ENCODE data around the gene CTNNAL1.
A peak's percentile ranks its signal among the peaks of the same experiment; 100 is the strongest.

Gene CTNNAL1

GRCh38 chr9:109028457-109028856, 15.2 kb upstream of the CTNNAL1 start:
- no peak for DNase-seq (ENCODE audit: low spot score)

DNA sequence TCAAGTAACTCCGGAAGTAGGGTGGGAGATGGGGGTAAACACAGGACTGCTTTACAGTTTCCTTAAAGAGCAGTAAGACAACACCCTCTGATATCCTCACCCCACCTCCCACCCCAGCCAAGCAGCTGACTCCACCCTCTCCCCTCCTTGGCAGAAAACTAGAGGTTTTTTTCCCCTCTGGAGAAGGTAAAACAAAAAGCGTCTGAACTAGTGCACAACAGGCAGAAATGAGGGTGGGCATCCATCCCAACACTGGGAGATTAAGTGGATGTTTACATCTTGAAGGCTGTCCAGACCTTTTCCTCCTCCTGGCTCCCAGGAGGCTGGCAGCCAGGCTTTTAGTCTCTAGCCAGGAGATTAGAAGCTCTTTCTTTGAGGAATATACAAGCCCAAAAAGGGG, 13.9 kb upstream of the CTNNAL1 start:
- no peak for DNase-seq (ENCODE audit: low spot score)

DNA sequence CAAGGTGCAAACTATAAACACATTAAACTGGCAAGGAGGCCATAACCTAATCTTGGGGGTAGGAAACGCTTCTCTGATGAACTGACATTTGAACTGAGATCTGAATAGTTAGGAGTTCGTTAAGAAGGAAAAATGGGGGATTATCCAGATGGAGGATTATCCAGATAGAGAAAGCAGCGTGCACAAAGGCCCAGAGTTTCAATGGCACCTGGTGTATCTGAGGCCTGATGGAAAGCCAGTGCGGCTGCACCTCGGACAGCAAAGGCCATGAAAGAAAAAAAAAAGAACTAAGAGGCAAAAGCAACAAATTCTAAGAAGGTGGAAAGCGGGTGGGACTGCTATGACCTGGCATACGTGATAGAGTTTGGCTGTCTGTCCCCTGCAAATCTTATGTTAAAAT, 13.0 kb upstream of the CTNNAL1 start:
- DNase-seq (ENCODE audit: low spot score) = no peak

- DNase-seq (ENCODE audit: low spot score) = no peak
Measured at GRCh38 chr9:109022873-109023272, 9.6 kb upstream of the CTNNAL1 start.

GRCh38 chr9:109020581-109021511, 7.5 kb upstream of the CTNNAL1 start:
- DNase-seq (ENCODE audit: low spot score) = no peak

DNA sequence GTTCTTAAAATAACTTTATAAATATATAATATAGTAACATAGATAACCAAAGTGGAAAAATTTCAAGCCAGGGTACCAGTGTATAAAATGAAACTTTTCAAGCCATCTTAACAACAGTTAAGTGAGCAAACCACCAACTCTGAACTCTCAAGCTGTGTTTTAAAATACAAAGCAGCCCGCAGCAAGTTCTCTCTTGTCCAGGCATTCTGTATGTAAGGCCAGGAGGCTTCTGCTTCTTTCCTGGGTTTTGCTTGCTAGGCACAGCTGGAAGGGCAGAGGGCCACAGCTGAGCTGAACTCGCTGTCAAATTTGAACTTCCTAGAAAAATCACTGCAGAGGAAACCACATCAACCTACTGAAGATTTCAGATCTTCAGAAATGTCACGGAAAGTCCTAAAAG, 6.8 kb upstream of the CTNNAL1 start:
- DNase-seq (ENCODE audit: low spot score) = no peak

DNA sequence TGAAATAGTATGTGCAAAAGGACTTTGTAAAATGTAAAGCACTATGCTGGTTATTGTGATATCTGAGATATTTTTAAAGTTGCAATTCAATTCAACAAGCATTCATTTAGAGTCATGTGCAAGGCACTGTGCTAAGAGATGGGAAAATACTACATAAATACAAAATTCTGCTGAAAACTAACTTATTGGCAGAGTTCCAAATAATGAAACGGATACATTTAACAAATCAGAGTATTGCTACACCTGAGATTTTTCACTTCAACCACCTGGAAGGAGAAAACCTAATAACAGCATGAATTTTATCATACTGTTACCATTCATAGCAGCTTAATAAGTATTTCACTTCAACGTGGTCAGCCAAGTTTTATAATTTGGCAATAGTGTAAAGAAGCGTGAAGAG, 6.1 kb upstream of the CTNNAL1 start:
- no peak for DNase-seq (ENCODE audit: low spot score)

DNA sequence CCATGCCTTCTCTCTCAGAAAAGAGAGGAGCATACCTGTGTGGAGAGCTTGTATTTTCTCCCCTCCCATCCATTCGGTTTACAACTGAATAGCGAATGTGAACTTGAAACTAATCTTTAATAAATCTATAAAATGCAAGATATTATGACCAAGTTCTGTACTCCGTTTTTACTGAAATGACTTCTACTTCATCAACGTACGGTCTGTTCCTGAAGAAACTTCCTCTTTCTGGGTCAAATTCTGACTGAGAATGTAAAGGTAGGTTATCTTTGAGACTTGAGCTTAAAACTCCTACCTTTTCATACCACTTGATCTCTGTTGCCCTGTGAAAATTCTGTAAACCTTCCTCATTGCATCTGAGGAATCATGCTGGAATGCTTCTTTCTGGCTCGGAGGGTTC, 4.2 kb upstream of the CTNNAL1 start:
- no peak for DNase-seq (ENCODE audit: low spot score)

GRCh38 chr9:109017061-109017460, 3.8 kb upstream of the CTNNAL1 start:
- no peak for DNase-seq (ENCODE audit: low spot score)

DNA sequence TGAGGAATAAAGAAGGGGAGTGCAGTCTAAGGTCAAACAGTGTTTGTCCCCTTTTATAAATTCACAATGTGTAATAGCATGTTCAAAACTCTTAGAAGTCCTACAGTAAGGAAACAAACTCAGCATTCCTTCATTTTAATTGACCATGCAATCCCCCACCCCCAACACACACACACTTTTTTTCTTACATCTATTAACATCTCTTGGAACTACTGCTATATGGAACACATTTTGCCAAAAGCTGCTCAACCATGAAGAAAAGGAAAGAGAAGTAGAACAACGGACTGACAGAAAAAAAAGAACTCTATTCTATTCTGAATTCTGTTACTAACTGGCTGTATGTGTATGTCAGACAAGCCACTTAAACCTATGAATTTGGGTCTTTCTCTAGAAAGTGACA, 2.8 kb upstream of the CTNNAL1 start:
- DNase-seq (ENCODE audit: low spot score) = no peak

DNA sequence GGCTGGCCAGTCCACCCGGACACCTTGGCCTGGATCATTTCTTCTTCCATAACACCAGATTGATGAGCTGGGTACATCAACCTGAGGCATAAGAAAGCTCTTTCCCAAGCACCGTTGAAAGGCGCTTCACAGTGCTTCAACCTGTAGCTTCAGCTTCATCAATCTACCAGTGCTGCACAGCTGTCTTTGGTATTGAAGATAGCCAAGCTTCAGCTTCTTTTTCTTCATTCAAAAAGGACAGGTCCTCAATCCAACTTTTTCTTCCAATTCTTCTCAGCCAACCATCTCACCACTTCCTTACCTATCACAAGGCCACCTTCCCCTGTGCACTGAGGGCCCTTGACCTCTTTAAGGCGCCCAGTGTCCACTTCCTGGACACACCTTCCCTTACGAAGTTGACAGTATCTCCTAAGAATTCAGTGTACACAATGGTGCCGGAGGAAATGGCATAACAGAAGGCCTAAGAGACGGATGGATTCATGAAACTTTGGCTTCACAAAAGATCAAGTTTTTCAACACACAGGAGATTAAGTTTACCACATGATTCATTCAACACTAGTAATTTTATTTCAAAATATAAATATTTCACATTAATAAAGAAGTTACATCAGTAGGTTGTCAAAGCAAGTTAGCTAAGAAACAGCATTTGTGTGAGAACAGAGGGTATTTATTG, 1.4 kb upstream of the CTNNAL1 start:
- no peak for DNase-seq (ENCODE audit: low spot score)

- DNase-seq (ENCODE audit: low spot score) = peak; percentile 59
Measured at GRCh38 chr9:109013679-109014607, 644 bp upstream of the CTNNAL1 start.

DNA sequence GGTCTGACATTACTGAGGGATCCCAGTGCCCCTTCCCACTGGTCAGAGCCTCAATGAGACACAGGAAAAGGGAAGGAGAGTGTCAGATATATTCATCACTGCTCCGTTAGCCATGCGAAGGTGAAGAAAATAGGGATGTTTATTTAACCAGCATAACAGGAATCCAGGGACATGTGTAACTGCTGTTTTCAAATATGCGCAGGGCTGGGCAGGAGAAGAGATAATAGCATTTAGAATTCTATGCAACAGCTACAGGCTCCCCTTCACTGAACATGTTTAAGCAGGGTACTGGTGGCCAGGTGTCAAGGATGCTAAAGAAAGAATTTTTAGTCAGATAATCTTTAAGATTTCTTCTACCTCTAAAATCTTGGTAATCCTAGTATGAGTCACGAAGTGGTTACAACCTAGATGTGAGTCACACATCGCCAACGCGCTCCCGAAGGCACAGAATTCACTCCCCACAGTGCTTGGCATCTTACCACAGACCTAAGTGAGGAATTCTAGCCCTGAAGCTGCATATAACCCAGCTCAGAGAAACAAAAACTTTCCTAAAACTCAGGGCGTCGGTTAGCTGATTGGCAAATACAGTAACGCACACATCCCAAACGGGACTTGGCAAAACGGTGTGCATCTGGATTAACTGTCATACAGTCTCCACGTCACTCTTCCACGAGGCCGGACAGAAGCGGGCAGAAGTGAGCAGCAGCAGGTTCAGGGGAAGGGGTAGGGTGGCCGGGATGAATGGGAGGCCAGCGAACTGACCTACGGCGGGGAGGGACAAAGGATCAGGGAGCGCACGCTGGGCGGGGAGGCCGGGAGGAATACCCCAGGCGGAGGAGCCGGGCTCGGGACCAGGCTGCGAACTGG, 1.1 kb downstream of the CTNNAL1 start:
- DNase-seq (ENCODE audit: low spot score) = peak; percentile 81

DNA sequence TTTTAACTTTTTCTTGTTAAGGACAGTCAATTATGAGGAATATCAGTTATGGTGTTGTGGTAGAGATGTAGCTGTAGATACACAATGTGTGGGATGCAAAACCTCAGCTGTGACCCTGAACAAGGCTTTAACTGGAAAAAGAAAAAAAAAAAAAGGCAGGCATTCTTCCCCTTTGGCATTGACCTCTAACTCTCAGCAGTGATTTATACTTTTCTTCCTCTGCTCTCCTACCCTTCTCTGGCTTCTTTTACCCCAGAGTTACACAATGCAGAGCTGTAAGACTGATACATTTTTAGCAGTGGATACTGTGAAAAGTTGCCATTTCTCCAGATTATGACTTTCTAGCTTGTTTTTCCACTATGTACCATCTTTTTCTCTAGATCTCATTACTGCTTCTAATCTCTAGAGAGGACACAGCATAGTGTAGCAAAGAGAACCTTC, 2.0 kb downstream of the CTNNAL1 start:
- DNase-seq (ENCODE audit: low spot score) = no peak

GRCh38 chr9:109010746-109011145, 2.6 kb downstream of the CTNNAL1 start:
- DNase-seq (ENCODE audit: low spot score) = peak; percentile 35

GRCh38 chr9:109005678-109006077, 7.6 kb downstream of the CTNNAL1 start:
- DNase-seq (ENCODE audit: low spot score) = no peak

GRCh38 chr9:109003116-109003515, 10.2 kb downstream of the CTNNAL1 start:
- DNase-seq (ENCODE audit: low spot score) = no peak

GRCh38 chr9:109002141-109002540, 11.2 kb downstream of the CTNNAL1 start:
- DNase-seq (ENCODE audit: low spot score) = no peak

- peak; percentile 57 for DNase-seq (ENCODE audit: low spot score)
Measured at GRCh38 chr9:109001275-109001676, 12.0 kb downstream of the CTNNAL1 start.

DNA sequence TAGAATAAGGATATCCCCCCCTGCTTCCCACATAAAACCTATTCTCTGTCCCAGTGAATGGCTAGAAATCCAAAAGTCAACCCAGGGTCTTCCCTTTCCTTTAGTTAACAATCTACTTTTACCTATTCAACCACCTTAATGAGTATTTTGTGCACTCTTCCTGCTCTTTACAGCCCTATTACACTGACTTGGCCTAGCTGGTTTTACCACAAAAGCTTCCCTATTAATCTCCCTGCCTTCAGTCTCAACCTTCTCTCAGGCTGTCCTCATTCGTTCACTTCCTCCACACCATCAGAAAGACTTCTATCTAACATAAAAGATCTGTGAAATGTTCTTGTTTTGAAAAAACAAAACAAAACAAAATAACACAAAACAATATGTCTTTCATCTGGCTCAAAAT, 16.2 kb downstream of the CTNNAL1 start:
- DNase-seq (ENCODE audit: low spot score) = no peak

- no peak for DNase-seq (ENCODE audit: low spot score)
Measured at GRCh38 chr9:108996643-108997042, 16.7 kb downstream of the CTNNAL1 start.
